ENCODE results near the gene FAM217A.

Gene FAM217A

DNA sequence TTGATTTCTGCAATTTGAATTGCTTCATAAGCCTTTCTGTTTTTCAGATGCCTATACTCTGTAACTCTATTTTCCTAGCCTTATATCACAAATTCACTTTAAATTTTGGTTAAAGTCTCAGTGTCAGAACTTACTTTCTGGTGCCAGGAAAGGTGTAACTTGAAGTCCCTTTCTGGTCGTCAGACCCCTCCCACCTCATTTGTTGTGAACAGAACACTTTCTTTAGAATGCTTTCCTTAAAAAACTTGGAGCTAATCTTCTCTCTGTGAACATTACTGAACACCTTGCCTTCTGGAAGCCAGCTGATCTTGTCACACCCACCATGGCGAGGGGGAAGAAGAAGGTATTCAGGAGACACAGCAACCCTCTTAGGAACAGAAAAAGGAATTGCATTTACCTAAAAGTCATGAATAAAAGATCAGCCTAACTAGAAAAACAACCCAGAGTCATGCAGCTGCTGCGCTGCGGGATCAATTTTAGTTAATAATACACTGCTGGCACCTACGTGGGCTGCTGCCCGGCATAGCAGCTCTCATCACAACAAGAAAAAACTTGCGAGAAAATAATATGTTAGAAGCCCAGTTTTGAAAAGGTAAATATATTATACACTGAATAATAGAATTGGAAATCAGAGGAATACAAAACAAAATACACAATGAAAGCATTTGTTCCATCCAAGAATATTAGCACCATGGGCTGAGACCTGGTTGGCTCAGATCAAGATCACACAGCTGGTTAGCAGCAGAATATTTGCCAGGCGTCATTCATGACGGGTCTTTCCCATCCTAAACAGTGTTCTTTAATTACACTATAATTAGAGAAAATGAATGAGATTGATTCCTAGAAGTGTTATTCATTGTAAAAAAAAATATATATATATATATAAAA lies 5.8 kb upstream of the FAM217A start:
- no peak for DNase-seq

GRCh38 chr6:4074478-4075235 lies 4.3 kb downstream of the FAM217A start:
- DNase-seq, result no peak

- DNase-seq, result no peak
Observed at GRCh38 chr6:4071330-4071729, 7.6 kb downstream of the FAM217A start.

- no peak for DNase-seq
Observed at GRCh38 chr6:4069199-4069598, 9.7 kb downstream of the FAM217A start.

DNA sequence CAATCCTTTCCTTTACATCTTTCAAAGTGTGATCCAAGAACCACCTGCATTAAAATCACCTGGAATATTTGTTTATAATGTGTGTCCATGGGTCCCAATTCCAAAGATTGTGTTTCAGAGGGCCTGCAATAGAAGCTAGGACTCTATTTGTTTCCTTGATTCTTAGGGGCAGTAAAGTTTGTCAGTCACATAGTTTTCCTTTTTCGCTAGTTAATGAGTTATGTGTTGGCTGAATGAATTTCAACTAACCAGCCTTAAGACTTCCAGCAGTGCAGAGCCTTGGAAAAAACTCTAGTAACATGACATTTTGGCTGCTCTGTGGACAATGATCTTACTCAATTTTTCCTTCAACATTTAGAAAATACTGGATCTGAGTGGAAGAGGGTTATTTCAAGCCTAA lies 11.3 kb downstream of the FAM217A start:
- no peak for DNase-seq

DNA sequence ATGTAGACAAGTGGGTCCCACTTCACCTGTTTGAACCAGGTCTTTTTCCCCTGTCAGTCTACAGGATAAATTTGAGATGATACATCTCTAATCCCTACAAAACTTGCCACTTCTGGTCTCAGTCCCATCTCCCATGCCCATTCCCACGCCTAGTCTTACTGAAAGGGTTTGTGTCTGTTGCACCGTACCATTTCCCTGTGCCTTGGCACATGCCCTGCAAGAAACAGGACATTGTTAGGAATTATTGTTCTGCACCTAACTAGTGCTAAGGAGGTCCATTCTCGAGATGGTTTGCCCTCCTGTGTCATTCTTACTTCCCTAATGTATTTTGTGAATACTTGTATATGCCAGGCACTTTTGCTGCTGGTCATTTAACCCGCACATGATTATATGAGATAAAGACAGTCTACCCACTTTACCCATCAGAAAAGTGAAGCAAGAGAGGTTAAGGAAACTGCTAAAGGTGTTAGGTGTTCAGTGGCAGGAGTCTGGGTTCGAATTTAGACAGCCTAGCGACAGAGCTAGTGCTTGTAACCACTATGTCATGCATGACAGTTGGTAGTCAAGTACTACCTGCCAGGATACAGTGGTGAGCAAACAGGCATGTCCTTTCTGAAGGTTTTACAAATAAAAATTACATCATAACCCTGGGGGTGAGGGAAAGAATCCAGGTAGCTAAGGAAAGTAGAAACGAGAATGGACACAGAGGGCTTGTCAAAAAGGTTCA lies 12.7 kb downstream of the FAM217A start:
- DNase-seq, result no peak

DNA sequence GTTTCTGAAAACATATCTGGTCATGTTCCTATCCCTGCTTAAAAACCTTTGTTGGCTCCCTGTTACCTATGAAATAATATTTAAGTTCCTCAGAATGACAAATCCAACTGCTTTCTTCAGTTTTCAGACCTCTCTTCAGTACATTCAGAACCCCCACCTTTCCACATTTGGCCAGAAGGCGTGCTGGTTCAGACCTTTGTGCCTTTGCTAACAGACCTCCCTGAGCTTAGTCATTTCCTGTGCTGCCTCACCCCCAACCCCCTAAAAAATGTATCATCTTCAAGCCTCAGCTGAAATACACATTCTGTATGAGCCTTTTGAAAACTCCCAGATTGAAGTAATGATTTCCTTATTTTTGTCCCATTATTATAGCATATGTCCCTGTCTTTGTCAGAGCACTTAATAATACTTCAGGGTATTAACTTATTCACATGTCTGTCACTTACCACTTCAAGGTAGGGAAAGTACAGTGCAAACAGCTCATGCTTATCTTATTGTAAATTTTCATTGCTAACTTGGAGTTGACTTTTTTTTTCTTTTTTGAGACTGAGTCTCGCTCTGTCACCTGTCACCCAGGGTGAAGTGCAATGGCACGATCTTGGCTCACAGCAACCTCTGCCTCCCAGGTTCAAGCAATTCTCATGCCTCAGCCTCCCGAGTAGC lies 19.7 kb downstream of the FAM217A start:
- DNase-seq, result peak; percentile 56 to 65

DNA sequence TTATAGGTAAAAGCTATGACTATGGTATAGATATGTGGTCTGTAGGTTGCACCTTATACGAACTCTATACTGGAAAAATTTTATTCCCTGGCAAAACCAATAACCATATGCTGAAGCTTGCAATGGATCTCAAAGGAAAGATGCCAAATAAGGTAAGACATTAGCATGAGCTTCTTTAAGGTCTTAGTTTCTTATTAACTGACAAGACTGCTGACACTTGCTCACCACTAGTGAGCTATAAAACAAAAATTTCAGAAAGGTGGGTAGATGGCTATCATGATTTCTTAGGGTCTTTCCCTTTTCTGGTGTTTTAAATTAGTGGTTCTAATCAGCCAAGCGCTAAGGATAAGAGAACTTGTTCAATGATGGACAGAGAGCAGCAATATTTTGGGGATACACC lies 21.9 kb downstream of the FAM217A start:
- no peak for DNase-seq

DNA sequence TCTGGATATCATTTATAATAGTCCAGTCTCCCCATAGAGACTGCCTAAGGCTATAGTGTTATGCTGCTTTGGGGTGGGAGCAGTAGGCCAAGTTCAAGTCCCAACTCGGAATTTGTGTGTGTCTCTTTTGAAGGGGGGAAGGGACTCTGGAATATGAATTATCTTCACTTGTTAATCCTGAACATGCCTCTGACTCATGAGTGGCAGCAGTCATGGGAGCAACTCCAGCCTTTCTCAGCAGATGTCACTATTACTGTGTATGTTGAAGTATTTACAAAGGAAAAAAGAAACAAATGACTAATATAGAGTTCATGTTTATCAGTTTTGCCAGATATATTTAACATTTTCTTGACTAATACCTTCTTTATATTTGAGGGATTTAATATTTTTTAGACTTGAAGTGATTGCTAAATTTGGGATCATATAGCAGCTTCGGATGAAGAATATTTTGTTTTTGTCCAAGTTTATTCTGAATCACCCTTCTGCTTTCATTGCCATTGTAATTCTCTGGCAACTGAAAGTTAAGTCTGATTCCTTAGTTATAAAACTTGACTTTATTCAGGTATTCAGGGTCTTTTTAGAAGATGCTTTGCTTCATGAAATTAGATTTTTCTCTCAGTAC lies 23.4 kb downstream of the FAM217A start:
- no peak for DNase-seq

DNA sequence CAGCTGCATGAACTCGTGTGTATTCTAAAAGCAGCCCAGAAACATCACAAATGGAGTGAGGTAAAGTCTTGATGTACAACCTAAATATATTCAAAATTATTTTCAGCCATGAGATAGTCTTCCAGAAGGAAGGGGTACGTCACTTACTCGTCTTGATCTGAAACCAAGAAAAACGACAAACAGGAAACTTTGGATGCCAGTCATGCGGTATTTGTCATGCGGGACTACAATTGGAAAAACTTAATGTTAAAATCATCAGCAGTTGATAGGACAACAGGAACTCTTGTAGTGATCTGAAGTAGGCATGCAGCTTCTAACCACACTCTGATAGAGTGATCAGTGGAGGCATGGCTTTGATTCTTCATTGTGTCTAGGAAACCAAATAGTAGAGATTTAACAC lies 29.7 kb downstream of the FAM217A start:
- no peak for DNase-seq

DNA sequence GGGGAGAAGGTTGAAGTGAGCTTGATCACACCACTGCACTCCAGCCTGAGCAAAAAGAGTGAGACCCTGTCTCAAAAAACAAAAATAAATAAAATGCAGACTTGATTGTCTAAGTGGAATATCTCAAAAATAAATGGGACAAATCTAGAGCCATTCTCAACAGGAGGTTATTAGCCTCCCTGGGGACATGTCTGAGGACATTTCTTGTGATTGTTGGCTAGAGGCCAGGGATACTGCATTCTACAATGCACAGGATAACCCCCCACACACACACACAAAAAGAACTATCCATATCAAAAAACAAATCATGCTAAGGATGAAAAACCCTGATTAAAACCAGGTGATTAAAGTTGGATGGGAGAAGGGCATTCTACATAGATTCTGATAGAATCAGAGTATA lies 37.5 kb downstream of the FAM217A start:
- no peak for DNase-seq

DNA sequence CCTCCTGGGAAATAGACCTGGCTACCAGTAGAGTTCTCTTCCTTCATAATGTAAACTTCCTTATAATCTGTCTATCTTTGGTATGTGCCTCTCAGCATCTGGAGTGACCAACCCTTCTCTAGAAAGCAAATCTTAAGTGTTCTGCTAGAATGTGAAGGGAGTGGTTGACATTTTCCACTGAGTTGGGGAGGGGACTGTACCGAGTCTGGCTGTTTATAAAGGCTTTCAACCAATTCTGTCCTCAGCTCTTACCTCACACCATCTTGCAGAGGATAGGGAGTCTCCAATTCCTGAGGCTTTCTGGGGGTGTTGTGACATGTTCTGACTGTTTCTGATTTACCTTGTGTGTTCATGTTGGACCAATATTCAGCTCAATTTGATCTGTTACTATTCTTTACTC lies 39.6 kb downstream of the FAM217A start:
- no peak for DNase-seq

GRCh38 chr6:4036581-4036980 lies 42.4 kb downstream of the FAM217A start:
- no peak for DNase-seq

DNA sequence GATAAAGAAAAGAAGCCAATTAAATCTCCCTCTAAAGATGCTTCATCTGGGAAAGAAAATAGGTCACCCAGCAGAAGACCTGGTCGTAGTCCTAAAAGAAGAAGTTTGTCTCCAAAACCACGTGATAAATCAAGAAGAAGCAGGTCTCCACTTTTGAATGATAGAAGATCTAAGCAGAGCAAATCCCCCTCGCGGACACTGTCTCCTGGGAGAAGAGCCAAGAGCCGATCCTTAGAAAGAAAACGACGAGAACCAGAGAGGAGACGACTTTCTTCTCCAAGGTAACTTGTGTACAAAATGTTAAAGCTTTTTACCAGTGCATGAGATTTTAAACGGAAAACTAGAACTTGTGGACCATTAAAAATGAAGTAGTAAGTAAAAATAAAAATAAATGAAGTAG lies 46.5 kb downstream of the FAM217A start:
- no peak for DNase-seq

GRCh38 chr6:4031442-4031841 lies 47.5 kb downstream of the FAM217A start:
- DNase-seq, result no peak

- DNase-seq, result no peak
Observed at GRCh38 chr6:4030669-4031068, 48.3 kb downstream of the FAM217A start.

DNA sequence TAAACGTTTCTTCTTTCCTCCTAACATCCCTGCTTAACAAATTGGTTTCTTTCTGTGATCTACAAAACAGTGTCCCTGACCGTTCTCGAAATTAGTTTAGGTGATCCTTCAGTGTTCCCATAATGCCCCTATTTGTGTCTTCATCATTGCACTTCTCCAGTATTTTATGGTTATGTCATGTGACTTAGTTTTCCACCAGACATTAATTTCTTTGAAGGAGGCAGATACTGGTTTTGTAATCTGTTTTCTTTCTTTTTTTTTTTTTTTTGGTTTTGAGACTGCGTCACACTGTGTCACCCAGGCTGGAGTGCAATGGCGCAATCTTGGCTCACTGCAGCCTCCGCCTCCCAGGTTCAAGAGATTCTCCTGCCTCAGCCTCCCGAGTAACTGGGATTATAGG lies 49.2 kb downstream of the FAM217A start:
- no peak for DNase-seq

DNA sequence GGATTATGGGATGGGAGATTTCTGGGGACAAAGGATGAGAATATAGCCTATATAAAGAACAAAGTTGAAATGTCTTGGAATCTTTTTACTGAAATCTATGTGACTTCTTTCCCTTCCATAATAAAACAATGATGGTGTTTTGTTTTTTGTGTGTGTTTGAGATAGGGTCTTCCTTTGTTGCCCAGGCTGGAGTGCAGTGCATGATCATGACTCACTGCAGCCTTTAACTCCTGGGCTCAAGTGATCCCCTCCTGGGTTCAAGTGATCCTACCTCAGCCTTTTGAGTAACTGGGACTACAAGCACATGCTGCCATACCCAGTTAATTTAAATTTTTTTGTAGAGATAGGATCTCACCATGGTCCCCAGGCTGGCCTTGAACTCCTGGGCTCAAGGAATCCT lies 50.9 kb downstream of the FAM217A start:
- no peak for DNase-seq

DNA sequence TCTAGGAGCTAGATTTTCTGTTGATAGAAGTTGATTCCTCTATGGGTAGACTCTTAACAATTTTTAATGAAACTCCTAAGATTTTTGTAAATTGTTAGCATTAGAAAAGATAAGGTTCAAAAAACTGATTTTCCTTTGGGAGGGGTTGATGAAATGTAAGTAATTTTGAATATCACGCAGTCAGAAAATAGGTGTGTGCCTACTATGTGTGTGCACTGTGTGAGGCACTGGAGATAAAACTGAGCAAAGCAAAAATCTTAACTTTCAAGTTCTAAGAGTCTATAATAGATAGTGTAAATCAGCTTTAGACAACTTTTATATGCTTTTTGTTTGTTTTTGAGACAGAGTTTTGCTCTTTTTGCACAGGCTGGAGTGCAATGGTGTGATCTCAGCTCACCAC lies 53.3 kb downstream of the FAM217A start:
- no peak for DNase-seq

DNA sequence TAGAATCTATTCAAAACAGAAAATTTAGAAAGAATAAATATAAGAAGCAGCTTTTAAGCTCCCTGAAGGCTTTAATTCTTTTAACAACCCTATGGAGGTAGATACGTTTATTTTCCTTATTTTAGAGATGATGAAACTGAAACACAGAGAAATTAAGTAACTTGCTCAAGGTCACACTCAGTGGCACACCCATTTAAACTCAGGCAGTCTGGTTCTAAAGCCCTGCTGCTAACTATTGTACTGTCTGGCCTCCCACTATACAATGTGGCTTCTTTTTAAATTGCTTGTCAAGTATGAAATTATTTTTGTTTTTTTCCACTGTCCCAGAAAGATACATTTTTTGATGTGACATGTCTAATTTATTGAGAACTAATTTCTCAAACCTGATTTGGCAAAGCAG lies 55.7 kb downstream of the FAM217A start:
- no peak for DNase-seq

GRCh38 chr6:4021854-4022695 lies 56.9 kb downstream of the FAM217A start:
- DNase-seq, result no peak

Measured in stimulated activated CD4-positive, alpha-beta T cell treated with anti-CD3 and anti-CD28 coated beads, Interleukin-2, amount 100 ng/mL, for 24 hours (primary cell).